Loucy (cell line): ENCODE measurements around the gene TREX2.

Source experiments
- H2AFZ ChIP-seq: fragments of 200-600 bp; sonication (generic); 2 replicates; pipeline ENCODE4 v1.6.0; 2016; ENCODE audit warnings: antibody characterized with exemption, mild to moderate bottlenecking, low read length, moderate library complexity
- H3F3A ChIP-seq: fragments of 200-600 bp; 2 replicates; pipeline ENCODE4 v1.6.0; 2016; ENCODE audit warnings: antibody characterized with exemption, low read depth, mild to moderate bottlenecking
- H3K27me3 ChIP-seq: fragments of 200-600 bp; sonication (generic); 2 replicates; pipeline ENCODE4 v1.6.1; 2014; ENCODE audit warnings: low read length, mild to moderate bottlenecking; ENCODE audit not compliant: insufficient read depth, poor library complexity, severe bottlenecking
- H3K36me3 ChIP-seq: fragments of 200-600 bp; sonication (generic); 2 replicates; pipeline ENCODE4 v1.6.1; 2016; ENCODE audit warnings: low read length; ENCODE audit not compliant: insufficient read depth
- H3K4me1 ChIP-seq: fragments of 200-600 bp; sonication (generic); 2 replicates; pipeline ENCODE4 v1.5.1; 2014; ENCODE audit warnings: low read length, mild to moderate bottlenecking; ENCODE audit not compliant: insufficient read depth, poor library complexity, severe bottlenecking
- H3K4me2 ChIP-seq: fragments of 200-600 bp; sonication (generic); 2 replicates; pipeline ENCODE4 v1.6.0; 2014; ENCODE audit warnings: antibody characterized with exemption, low read length, low read depth, mild to moderate bottlenecking; ENCODE audit not compliant: poor library complexity, severe bottlenecking
- H3K4me3 ChIP-seq: fragments of 200-600 bp; sonication (generic); 2 replicates; pipeline ENCODE4 v1.5.1; 2014; ENCODE audit warnings: low read length, mild to moderate bottlenecking, mixed read lengths; ENCODE audit not compliant: poor library complexity, severe bottlenecking
- H3K79me2 ChIP-seq: fragments of 200-600 bp; sonication (generic); 2 replicates; pipeline ENCODE4 v1.6.1; 2014; ENCODE audit warnings: low read length; ENCODE audit not compliant: insufficient read depth
- H3K9ac ChIP-seq: fragments of 200-600 bp; sonication (generic); 2 replicates; pipeline ENCODE4 v1.6.0; 2014; ENCODE audit warnings: mild to moderate bottlenecking, low read depth, low read length, moderate library complexity; ENCODE audit not compliant: poor library complexity, severe bottlenecking
- H3K9me2 ChIP-seq: fragments of 200-600 bp; sonication (generic); replicated peaks from 2 replicates; pipeline ENCODE4 v1.6.1; 2016; ENCODE audit warnings: low read depth, low read length, mixed read lengths
- H3K9me3 ChIP-seq: fragments of 200-600 bp; sonication (generic); 2 replicates; pipeline ENCODE4 v1.6.1; 2014; ENCODE audit warnings: mild to moderate bottlenecking, antibody characterized with exemption, low read length, low read depth; ENCODE audit not compliant: insufficient read depth
- H4K20me1 ChIP-seq: fragments of 200-600 bp; sonication (generic); 2 replicates; pipeline ENCODE4 v1.6.0; 2014; ENCODE audit warnings: antibody characterized with exemption, low read length, mild to moderate bottlenecking; ENCODE audit not compliant: insufficient read depth, poor library complexity, severe bottlenecking
- EZH2phosphoT487 ChIP-seq: fragments of 200-600 bp; IDR thresholded peaks from 2 replicates; pipeline ENCODE4 v1.6.1; 2018; ENCODE audit warnings: antibody characterized with exemption, mild to moderate bottlenecking, moderate library complexity, borderline replicate concordance
- TF ChIP-seq, protein P1 (sequence below): fragments of 200-600 bp; sonication (generic); conservative IDR thresholded peaks from 2 replicates; pipeline ENCODE4 v1.5.1; 2014; ENCODE audit warnings: mild to moderate bottlenecking, antibody characterized with exemption, low read length

Gene TREX2

DNA sequence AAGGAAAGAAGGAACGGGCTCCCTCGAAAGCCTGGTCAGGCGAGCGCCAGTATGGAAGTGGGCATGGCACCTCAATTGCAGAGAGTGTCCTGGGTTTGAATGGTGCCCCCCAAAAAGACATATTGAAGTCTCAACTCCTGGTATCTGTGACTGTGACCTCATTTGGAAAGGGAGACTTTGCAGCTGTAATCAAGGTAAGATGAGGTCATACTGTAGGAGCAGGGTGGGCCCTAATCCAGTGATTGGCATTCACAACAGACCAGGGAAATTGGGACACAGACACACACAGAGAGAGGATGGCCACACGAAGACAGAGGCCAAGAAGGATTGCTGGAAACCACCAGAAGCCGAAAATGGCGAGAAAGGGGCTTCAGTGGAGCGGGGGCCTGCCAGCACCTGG lies 28.2 kb downstream of the TREX2 start:
- Histone ChIP-seq H3K4me1 (no peaks in the 10 kb centered on the region), H4K20me1 (no peaks in the 10 kb centered on the region), H3K9ac (no peak overlapping the region), H3K4me2 (no peak overlapping the region), H3F3A (no peaks in the 10 kb centered on the region), H3K4me3 (no peak overlapping the region), H2AFZ (no peak overlapping the region), H3K27me3 (no peaks in the 10 kb centered on the region), H3K9me2 (no peaks in the 10 kb centered on the region), H3K79me2 (no peaks in the 10 kb centered on the region), H3K36me3 (no peaks in the 10 kb centered on the region), H3K9me3 (no peaks in the 10 kb centered on the region)
- TF ChIP-seq EZH2phosphoT487 = no peak
- TF ChIP-seq, protein P1, sequence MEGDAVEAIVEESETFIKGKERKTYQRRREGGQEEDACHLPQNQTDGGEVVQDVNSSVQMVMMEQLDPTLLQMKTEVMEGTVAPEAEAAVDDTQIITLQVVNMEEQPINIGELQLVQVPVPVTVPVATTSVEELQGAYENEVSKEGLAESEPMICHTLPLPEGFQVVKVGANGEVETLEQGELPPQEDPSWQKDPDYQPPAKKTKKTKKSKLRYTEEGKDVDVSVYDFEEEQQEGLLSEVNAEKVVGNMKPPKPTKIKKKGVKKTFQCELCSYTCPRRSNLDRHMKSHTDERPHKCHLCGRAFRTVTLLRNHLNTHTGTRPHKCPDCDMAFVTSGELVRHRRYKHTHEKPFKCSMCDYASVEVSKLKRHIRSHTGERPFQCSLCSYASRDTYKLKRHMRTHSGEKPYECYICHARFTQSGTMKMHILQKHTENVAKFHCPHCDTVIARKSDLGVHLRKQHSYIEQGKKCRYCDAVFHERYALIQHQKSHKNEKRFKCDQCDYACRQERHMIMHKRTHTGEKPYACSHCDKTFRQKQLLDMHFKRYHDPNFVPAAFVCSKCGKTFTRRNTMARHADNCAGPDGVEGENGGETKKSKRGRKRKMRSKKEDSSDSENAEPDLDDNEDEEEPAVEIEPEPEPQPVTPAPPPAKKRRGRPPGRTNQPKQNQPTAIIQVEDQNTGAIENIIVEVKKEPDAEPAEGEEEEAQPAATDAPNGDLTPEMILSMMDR = no peak

DNA sequence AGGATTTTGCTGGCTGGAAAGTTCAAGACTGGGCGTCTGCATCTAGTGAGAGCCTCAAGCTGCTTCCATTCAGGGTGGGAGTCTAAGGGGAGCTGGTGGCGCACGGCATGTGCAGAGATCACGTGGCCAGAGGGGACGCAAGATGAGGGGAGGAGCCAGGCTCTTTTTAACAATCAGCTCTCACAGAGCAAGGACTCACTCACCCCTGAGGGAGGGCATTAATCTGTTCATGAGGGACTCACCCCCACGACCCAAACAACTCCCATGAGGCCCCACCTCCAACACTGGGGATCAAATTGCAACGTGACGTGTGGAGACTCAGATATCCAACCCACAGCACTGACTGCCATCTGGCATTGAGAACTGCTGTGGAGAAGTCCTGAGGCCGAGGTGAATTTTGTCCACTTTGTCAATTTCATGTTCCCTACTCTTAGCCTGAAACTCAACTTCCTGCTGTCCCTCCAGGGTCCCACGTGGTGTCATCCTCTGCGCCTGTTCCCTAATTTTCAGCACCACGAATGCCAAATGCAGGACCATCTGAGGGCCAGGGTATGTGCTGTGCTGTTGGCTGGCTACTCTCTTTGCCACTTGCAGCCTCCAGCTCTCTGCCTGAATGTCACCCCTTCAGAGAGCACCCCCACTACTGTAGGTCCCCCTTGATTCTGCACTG lies 28.9 kb downstream of the TREX2 start:
- H3K4me3 ChIP-seq = no peak overlapping the region
- H3K9me2 ChIP-seq = no peaks in the 10 kb centered on the region
- no peaks in the 10 kb centered on the region for H3K27me3 ChIP-seq
- no peak overlapping the region for H3K9ac ChIP-seq
- TF ChIP-seq EZH2phosphoT487 = no peak
- TF ChIP-seq, protein P1 = no peak
- no peaks in the 10 kb centered on the region for H3K4me1 ChIP-seq
- H2AFZ ChIP-seq = no peak overlapping the region
- no peak overlapping the region for H3K4me2 ChIP-seq
- H3F3A ChIP-seq = no peaks in the 10 kb centered on the region
- no peaks in the 10 kb centered on the region for H3K79me2 ChIP-seq
- no peaks in the 10 kb centered on the region for H4K20me1 ChIP-seq
- no peaks in the 10 kb centered on the region for H3K36me3 ChIP-seq
- H3K9me3 ChIP-seq = no peaks in the 10 kb centered on the region

DNA sequence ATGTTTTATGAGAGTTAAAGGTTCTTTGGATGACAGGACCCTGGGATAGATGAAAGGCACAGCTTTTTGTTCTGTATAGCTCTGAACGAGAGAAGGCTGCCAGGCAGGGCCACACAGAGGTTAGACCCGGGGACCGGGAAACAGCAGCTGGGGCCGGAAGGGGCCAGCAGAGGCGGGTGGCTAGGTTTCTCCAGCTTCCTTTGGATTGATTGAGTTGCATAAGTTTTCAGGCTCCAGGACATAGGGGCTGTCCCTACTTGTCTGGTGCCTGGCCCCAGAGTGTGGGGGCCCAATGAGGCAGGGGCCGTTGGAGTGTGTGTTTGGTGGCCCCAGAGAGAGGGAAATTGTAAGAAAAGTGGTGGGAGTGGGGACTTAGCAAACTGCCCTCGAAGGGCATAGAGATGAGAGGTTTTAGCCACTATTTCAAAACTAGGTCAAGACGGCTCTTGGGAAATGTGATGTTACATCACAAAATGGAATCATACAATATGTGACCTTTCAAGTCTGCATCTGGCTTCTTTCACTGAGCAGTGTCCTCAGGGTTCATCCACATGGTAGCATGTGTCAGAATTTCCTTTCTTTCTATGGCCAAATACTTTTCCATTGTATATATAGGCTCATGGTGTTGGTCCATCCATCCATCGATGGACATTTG lies 30.9 kb downstream of the TREX2 start:
- Histone ChIP-seq H3K4me2 (no peak overlapping the region), H3K9me3 (no peaks in the 10 kb centered on the region), H3K27me3 (no peaks in the 10 kb centered on the region), H3K4me3 (no peak overlapping the region), H4K20me1 (no peaks in the 10 kb centered on the region), H3K4me1 (no peaks in the 10 kb centered on the region), H3K79me2 (no peaks in the 10 kb centered on the region), H3F3A (no peaks in the 10 kb centered on the region), H3K36me3 (no peaks in the 10 kb centered on the region), H2AFZ (no peak overlapping the region), H3K9ac (no peak overlapping the region), H3K9me2 (no peaks in the 10 kb centered on the region)
- TF ChIP-seq, protein P1 = no peak
- TF ChIP-seq EZH2phosphoT487 = no peak
